K562 (cell line): ENCODE measurements around the gene MOB3C.

ENCODE experiments used
- CREM ChIP-seq: IDR thresholded peaks from 2 replicates; pipeline ENCODE4 v1.6.1; 2014; ENCODE audit warnings: antibody characterized with exemption, low read depth
- EP300 ChIP-seq: IDR thresholded peaks from 2 replicates; pipeline ENCODE4 v1.6.1; 2012; ENCODE audit warnings: low read length, improper control_type of control experiment
- HDAC2 ChIP-seq: fragments of 450-650 bp; IDR thresholded peaks from 2 replicates; pipeline ENCODE4 v1.6.1; 2016; ENCODE audit warnings: mild to moderate bottlenecking
- MTA3 ChIP-seq: fragments of 450-650 bp; formaldehyde crosslinking; IDR thresholded peaks from 2 replicates; pipeline ENCODE4 v1.6.1; 2017; ENCODE audit warnings: mild to moderate bottlenecking, borderline replicate concordance
- MXI1 ChIP-seq: IDR thresholded peaks from 2 replicates; pipeline ENCODE4 v1.6.1; 2011; ENCODE audit warnings: low read depth, mild to moderate bottlenecking, improper control_type of control experiment, low read length
- SETDB1 ChIP-seq: IDR thresholded peaks from one replicate; pipeline ENCODE4 v1.6.1; 2012; ENCODE audit warnings: low read length, control low read depth, inconsistent platforms
- TRIM24 ChIP-seq, 2 experiments: fragments of 450-650 bp; IDR thresholded peaks; 2 replicates each; pipeline ENCODE4 v1.6.1; 2016
- ZC3H11A ChIP-seq: IDR thresholded peaks from 2 replicates; pipeline ENCODE4 v1.6.1; 2012; ENCODE audit warnings: low read depth, low read length, improper control_type of control experiment
- TF ChIP-seq, protein P1 (sequence below), 3 experiments: IDR thresholded peaks in 2 of 3; conservative IDR thresholded peaks in 1 of 3; 2 replicates each; pipeline ENCODE4 v1.5.1; 2011 to 2012; ENCODE audit warnings: low read length in 3 of 3, mild to moderate bottlenecking in 3 of 3, control low read depth in 2 of 3, improper control_type of control experiment in 1 of 3, inconsistent platforms in 1 of 3, low read depth in 1 of 3, mixed read lengths in 1 of 3, moderate library complexity in 1 of 3; ENCODE audit not compliant: insufficient read depth in 2 of 3
- TF ChIP-seq, protein P2 (sequence below): fragments of 450-650 bp; formaldehyde crosslinking; IDR thresholded peaks from 2 replicates; pipeline ENCODE4 v1.4.0; 2020; ENCODE audit warnings: mild to moderate bottlenecking
- TF ChIP-seq, protein P3 (sequence below): sonication (generic); formaldehyde crosslinking; IDR thresholded peaks from 2 replicates; pipeline ENCODE4 v1.9.0; 2022; ENCODE audit warnings: mild to moderate bottlenecking, missing genetic modification reagents
- TF ChIP-seq, protein P4 (sequence below): sonication (generic); formaldehyde crosslinking; IDR thresholded peaks from 2 replicates; pipeline ENCODE4 v1.8.0; 2022; ENCODE audit warnings: missing genetic modification reagents, mild to moderate bottlenecking, borderline replicate concordance
- TF ChIP-seq, protein P5 (sequence below): sonication (generic); formaldehyde crosslinking; IDR thresholded peaks from 2 replicates; pipeline ENCODE4 v1.5.0; 2020; ENCODE audit warnings: missing genetic modification reagents

DNA sequence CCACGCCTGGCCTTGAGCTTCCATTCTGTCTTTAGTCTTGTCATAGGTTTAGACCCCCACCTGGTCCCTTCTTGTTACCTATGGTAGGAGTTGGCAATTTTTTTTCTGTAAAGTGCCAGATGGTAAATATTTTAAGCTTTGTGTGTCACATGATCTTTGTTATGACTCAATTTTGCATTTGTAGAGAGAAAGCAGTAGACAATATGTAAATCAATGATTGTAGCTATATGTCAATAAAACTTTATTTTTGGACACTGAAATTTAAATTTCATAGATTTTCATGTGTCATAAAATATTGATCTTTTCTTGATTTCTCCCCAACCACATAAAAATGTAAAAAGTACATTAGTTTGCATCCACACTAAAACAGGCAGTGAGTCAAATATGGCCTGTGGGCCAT is 20.6 kb downstream of the MOB3C start:
- TF ChIP-seq CREM (no peak), SETDB1 (no peak), HDAC2 (no peak), ZC3H11A (no peak), EP300 (no peak), TRIM24 (IDR thresholded peaks at IDR 0.05) (no peak), MTA3 (no peak), MXI1 (no peak)
- TF ChIP-seq, protein P1, sequence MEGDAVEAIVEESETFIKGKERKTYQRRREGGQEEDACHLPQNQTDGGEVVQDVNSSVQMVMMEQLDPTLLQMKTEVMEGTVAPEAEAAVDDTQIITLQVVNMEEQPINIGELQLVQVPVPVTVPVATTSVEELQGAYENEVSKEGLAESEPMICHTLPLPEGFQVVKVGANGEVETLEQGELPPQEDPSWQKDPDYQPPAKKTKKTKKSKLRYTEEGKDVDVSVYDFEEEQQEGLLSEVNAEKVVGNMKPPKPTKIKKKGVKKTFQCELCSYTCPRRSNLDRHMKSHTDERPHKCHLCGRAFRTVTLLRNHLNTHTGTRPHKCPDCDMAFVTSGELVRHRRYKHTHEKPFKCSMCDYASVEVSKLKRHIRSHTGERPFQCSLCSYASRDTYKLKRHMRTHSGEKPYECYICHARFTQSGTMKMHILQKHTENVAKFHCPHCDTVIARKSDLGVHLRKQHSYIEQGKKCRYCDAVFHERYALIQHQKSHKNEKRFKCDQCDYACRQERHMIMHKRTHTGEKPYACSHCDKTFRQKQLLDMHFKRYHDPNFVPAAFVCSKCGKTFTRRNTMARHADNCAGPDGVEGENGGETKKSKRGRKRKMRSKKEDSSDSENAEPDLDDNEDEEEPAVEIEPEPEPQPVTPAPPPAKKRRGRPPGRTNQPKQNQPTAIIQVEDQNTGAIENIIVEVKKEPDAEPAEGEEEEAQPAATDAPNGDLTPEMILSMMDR (IDR thresholded peaks at IDR 0.05 in 2 of 3, conservative IDR thresholded peaks at IDR 0.05 in 1 of 3; ENCODE audit: insufficient read depth in 2 of 3, low read depth in 1 of 3, low read length in 3 of 3) = no peak
- TF ChIP-seq, protein P2, sequence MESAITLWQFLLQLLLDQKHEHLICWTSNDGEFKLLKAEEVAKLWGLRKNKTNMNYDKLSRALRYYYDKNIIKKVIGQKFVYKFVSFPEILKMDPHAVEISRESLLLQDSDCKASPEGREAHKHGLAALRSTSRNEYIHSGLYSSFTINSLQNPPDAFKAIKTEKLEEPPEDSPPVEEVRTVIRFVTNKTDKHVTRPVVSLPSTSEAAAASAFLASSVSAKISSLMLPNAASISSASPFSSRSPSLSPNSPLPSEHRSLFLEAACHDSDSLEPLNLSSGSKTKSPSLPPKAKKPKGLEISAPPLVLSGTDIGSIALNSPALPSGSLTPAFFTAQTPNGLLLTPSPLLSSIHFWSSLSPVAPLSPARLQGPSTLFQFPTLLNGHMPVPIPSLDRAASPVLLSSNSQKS (CRISPR knock-in tag) = no peak
- TF ChIP-seq, protein P3, sequence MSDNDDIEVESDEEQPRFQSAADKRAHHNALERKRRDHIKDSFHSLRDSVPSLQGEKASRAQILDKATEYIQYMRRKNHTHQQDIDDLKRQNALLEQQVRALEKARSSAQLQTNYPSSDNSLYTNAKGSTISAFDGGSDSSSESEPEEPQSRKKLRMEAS (CRISPR knock-in tag) = no peak
- TF ChIP-seq, protein P4, sequence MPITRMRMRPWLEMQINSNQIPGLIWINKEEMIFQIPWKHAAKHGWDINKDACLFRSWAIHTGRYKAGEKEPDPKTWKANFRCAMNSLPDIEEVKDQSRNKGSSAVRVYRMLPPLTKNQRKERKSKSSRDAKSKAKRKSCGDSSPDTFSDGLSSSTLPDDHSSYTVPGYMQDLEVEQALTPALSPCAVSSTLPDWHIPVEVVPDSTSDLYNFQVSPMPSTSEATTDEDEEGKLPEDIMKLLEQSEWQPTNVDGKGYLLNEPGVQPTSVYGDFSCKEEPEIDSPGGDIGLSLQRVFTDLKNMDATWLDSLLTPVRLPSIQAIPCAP (CRISPR knock-in tag) = no peak
- TF ChIP-seq, protein P5, sequence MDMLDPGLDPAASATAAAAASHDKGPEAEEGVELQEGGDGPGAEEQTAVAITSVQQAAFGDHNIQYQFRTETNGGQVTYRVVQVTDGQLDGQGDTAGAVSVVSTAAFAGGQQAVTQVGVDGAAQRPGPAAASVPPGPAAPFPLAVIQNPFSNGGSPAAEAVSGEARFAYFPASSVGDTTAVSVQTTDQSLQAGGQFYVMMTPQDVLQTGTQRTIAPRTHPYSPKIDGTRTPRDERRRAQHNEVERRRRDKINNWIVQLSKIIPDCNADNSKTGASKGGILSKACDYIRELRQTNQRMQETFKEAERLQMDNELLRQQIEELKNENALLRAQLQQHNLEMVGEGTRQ (CRISPR knock-in tag) = no peak
